Hepatocyte (in vitro differentiated cells): ENCODE measurements around the gene MVB12B. TPM values are rescaled to one million over a fixed set of nuclear protein-coding genes. Genes with fewer than 3 reads are reported as not detected.

Experiments
- DNase-seq: peaks from one replicate; pipeline ENCODE4 v3.0.0-alpha.2; 2016; ENCODE audit warnings: low spot score
- H2AFZ ChIP-seq: fragments of 200-600 bp; sonication (generic); 2 replicates; pipeline ENCODE4 v1.6.0; 2016; ENCODE audit warnings: antibody characterized with exemption, mild to moderate bottlenecking
- H3K27ac ChIP-seq: fragments of 200-600 bp; sonication (generic); 2 replicates; pipeline ENCODE4 v1.5.1; 2016; ENCODE audit warnings: mild to moderate bottlenecking
- H3K27me3 ChIP-seq: fragments of 200-600 bp; sonication (generic); 2 replicates; pipeline ENCODE4 v1.6.1; 2016
- H3K36me3 ChIP-seq: fragments of 200-600 bp; sonication (generic); replicated peaks from 2 replicates; pipeline ENCODE4 v1.5.1; 2016; ENCODE audit warnings: low read depth; ENCODE audit not compliant: insufficient read depth
- H3K4me1 ChIP-seq: fragments of 200-600 bp; sonication (generic); 2 replicates; pipeline ENCODE4 v1.5.1; 2016; ENCODE audit warnings: mild to moderate bottlenecking, moderate library complexity; ENCODE audit not compliant: insufficient read depth
- H3K4me2 ChIP-seq: fragments of 200-600 bp; sonication (generic); 2 replicates; pipeline ENCODE4 v1.6.0; 2016
- H3K4me3 ChIP-seq: fragments of 200-600 bp; sonication (generic); 2 replicates; pipeline ENCODE4 v1.5.1; 2016; ENCODE audit warnings: mild to moderate bottlenecking
- H3K79me2 ChIP-seq: fragments of 200-600 bp; sonication (generic); 2 replicates; pipeline ENCODE4 v1.6.0; 2017; ENCODE audit warnings: mild to moderate bottlenecking
- H3K9me2 ChIP-seq: fragments of 200-600 bp; sonication (generic); replicated peaks from 2 replicates; pipeline ENCODE4 v1.6.0; 2017; ENCODE audit warnings: mild to moderate bottlenecking; ENCODE audit not compliant: insufficient read depth
- H3K9me3 ChIP-seq: fragments of 200-600 bp; sonication (generic); 2 replicates; pipeline ENCODE4 v1.5.1; 2016; ENCODE audit warnings: low read depth, mild to moderate bottlenecking
- H4K20me1 ChIP-seq: fragments of 200-600 bp; sonication (generic); 2 replicates; pipeline ENCODE4 v1.6.0; 2016; ENCODE audit warnings: mild to moderate bottlenecking; ENCODE audit not compliant: insufficient read depth, poor library complexity, severe bottlenecking
- CTCF ChIP-seq: fragments of 200-600 bp; sonication (generic); IDR thresholded peaks from 2 replicates; pipeline ENCODE4 v1.5.1; 2016; ENCODE audit warnings: antibody characterized with exemption, mild to moderate bottlenecking; ENCODE audit not compliant: poor library complexity
- EZH2 ChIP-seq: fragments of 200-600 bp; sonication (generic); IDR thresholded peaks from 2 replicates; pipeline ENCODE4 v1.6.1; 2016; ENCODE audit warnings: antibody characterized with exemption, mild to moderate bottlenecking, borderline replicate concordance
- EZH2phosphoT487 ChIP-seq: fragments of 200-600 bp; sonication (generic); IDR thresholded peaks from one replicate; pipeline ENCODE4 v1.6.1; 2018; ENCODE audit warnings: antibody characterized with exemption, mild to moderate bottlenecking, low read depth, moderate library complexity; ENCODE audit not compliant: unreplicated experiment, severe bottlenecking
- WGBS: methylation state at CpG from one replicate; pipeline ENCODE4 v1.1.6; 2016; ENCODE audit warnings: low lambda C conversion rate; ENCODE audit errors: missing lambda C conversion rate; 5-methylcytosine and 5-hydroxymethylcytosine counted together
- polyA plus RNA-seq: library from polyadenylated mRNA; unstranded; fragments of >200 nt; fragmentation: Nextera tagmentation; extraction: Ambion mirVana; gene quantifications from 2 replicates; pipeline ENCODE4 v1.2.1, GENCODE V29; 2016
- total RNA-seq: library from RNA; depleted of rRNA; stranded (reverse); fragments of >200 nt; gene quantifications from 2 replicates; pipeline ENCODE4 v1.2.3, GENCODE V29; 2014

Gene MVB12B
- total and polyA plus RNA-seq, 2 experiments from 2014 or later, result 11.8 to 12.1 TPM

GRCh38 chr9:126410229-126410628 is 83.6 kb downstream of the MVB12B start:
- no peaks in the 10 kb centered on the region for H4K20me1 ChIP-seq
- DNase-seq, result no peak
- WGBS, result 96% methylated on average over 4 of the region's 4 CpGs

GRCh38 chr9:126411225-126411947 is 84.8 kb downstream of the MVB12B start:
- TF ChIP-seq EZH2phosphoT487 (no peak), CTCF (no peak), EZH2 (no peak)
- Histone ChIP-seq H4K20me1 (no peaks in the 10 kb centered on the region), H3K79me2 (no peaks in the 10 kb centered on the region), H3K36me3 (no peaks in the 10 kb centered on the region), H3K9me3 (no peaks in the 10 kb centered on the region), H2AFZ (no peak overlapping the region), H3K27ac (no peak overlapping the region), H3K9me2 (no peaks in the 10 kb centered on the region), H3K27me3 (no peaks in the 10 kb centered on the region), H3K4me1 (peaks cover 3% of the 10 kb centered on the region), H3K4me2 (no peak overlapping the region), H3K4me3 (no peak overlapping the region)
- no peak for DNase-seq
- 95% methylated on average over 12 of the region's 12 CpGs for WGBS

More at GRCh38 chr9:126410229-126410628, 83.6 kb downstream of the MVB12B start:
- no peaks in the 10 kb centered on the region for H3K36me3 ChIP-seq
- H3K27me3 ChIP-seq, result no peaks in the 10 kb centered on the region
- H3K27ac ChIP-seq, result no peak overlapping the region
- no peak for TF ChIP-seq EZH2
- no peak for TF ChIP-seq CTCF
- no peak overlapping the region for H2AFZ ChIP-seq
- H3K9me3 ChIP-seq, result no peaks in the 10 kb centered on the region
- no peak overlapping the region for H3K4me2 ChIP-seq
- H3K9me2 ChIP-seq, result no peaks in the 10 kb centered on the region
- H3K4me1 ChIP-seq, result peaks cover 3% of the 10 kb centered on the region
- no peaks in the 10 kb centered on the region for H3K79me2 ChIP-seq
- H3K4me3 ChIP-seq, result no peak overlapping the region

- Histone ChIP-seq H3K27me3 (no peaks in the 10 kb centered on the region), H3K79me2 (no peaks in the 10 kb centered on the region), H2AFZ (no peak overlapping the region), H3K9me2 (no peaks in the 10 kb centered on the region), H3K4me3 (no peak overlapping the region), H3K4me1 (peaks cover 3% of the 10 kb centered on the region), H4K20me1 (no peaks in the 10 kb centered on the region), H3K27ac (no peak overlapping the region), H3K4me2 (no peak overlapping the region), H3K36me3 (no peaks in the 10 kb centered on the region), H3K9me3 (no peaks in the 10 kb centered on the region)
- no peak for TF ChIP-seq CTCF
- no peak for TF ChIP-seq EZH2
- no peak for TF ChIP-seq EZH2phosphoT487
- 95% methylated on average over 6 of the region's 6 CpGs for WGBS
- no peak for DNase-seq
These were observed 85.3 kb downstream of the MVB12B start for GRCh38 chr9:126411948-126412284.

- H3K9me2 ChIP-seq, result no peaks in the 10 kb centered on the region
- H3K27me3 ChIP-seq, result no peaks in the 10 kb centered on the region
- WGBS, result 79% methylated on average over 3 of the region's 3 CpGs
- no peak overlapping the region for H2AFZ ChIP-seq
- H4K20me1 ChIP-seq, result no peaks in the 10 kb centered on the region
- H3K9me3 ChIP-seq, result no peaks in the 10 kb centered on the region
- no peak overlapping the region for H3K4me2 ChIP-seq
- H3K4me3 ChIP-seq, result no peak overlapping the region
- no peaks in the 10 kb centered on the region for H3K36me3 ChIP-seq
- no peaks in the 10 kb centered on the region for H3K79me2 ChIP-seq
- peaks cover under 1% of the 10 kb centered on the region for H3K4me1 ChIP-seq
- no peak overlapping the region for H3K27ac ChIP-seq
- DNase-seq, result no peak
- TF ChIP-seq CTCF (no peak), EZH2 (no peak), EZH2phosphoT487 (no peak)
These were observed 86.3 kb downstream of the MVB12B start for GRCh38 chr9:126412905-126413304.
